NCI-H187 treated with DMSO at 0.1 percent for 48 hours (cell line): ENCODE results near the gene GLT1D1.
"Not testable (repeated sequence)": the region's sequence is repeated elsewhere in the genome, so short reads cannot be mapped to it uniquely, and the experiment has no call there.

Experiments
- DNase-seq: peaks from one replicate; lab custom pipeline; 2025; lab: John Stamatoyannopoulos, UW

Gene GLT1D1

DNA sequence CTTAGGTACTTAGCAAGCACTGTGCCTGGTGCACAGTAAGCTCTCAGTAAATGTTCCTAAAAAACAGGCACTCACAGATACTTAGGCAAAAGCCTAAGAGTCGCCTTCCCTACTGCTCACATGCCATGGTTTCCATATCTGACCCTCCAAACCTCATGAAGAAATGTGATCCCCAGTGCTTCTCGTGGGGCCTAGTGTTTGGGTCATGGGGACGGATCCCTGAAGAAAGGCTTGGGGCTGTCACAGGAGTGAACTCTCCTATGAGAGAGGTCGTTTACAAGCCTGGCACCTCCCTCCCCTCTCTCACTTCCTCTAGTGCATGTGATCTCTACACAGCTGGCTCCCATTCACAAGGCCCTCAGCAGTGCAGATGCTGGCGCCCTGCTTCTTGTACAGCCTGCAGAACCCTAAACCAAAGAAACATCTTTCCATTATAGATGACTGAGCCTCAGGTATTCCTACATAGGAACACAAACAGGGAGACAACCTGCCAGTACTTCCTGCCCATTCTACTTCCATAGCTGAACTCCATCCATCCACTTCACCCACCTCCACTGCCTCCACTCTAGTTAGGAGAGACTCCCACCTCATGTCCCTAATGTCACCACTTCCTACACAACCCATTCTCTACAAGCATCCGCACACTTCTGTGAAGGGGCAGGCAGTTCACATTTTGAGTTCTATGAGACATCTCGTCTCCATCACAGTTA is 32.4 kb upstream of the GLT1D1 start:
- DNase-seq, result no peak

GRCh38 chr12:128823216-128823915 is 29.9 kb upstream of the GLT1D1 start:
- no peak for DNase-seq

DNA sequence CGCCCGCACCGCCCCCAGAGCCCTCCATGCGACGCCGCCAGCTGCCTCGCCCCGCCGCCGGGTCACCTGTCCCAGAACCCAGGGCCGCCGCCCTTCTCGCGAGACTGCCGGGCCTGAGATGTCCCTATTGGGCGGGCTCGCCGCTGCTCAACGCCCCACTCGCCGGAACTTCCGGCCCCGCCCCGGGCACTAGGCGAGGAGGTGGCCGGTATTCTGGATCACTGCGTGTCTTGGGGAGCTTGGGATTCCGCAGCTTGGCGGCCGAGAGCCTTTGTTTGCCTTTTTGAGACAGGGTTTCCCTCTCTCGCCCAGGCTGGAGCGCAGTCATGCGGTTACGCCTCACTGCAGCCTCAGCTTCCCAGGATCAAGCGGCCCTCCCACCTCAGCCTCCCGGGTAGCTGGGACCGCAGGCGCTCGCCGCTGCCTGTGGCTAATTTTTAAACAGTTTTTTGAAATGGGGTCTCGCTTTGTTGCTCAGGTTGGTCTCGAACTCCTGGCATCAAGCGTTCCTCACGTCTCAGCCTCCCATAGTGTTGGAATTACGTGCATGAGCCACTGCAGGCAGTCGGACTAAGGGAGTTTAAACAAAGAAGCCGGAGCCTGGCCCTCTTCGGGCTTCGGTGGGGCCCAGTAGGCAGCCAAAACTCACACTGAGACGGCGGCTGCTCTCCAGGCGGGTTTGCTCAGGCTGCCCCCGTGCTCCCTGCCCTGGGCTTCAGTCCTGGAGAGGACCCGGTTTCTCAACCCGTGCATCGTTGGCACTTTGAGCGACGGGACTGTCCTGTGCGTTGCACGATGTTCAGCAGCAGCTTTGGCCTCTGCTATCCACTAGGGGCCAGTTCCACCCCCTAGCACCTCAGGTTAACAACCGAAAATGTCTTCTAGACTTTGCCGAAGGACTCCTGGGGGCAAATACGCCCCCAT is 29.1 kb upstream of the GLT1D1 start, which contains the start of gene SLC15A4:
Gene SLC15A4 (minus strand): TSS at position 43 of the 924 bp plus-strand sequence. CDS start 15 bp downstream, at position 28.
- DNase-seq, result peak; percentile 69

DNA sequence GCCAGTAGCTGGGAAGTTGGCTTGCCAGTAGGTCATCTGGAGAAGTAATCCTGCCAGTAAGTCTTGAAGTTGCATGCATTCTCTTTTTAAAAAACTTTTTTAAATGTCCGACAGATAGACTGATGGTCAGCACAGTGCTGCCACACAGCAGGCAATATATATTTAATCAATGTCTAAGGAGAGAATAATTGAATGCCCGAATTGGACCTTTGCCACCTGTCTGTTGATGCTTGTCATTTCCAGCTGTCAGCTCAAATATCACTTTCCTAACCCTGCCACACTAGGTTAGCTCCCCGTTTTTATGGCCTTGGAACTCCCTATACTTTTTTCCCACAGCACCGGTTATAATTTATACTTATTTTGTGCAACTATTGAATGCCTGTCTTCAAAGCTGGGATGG is 27.4 kb upstream of the GLT1D1 start:
- DNase-seq, result no peak

DNA sequence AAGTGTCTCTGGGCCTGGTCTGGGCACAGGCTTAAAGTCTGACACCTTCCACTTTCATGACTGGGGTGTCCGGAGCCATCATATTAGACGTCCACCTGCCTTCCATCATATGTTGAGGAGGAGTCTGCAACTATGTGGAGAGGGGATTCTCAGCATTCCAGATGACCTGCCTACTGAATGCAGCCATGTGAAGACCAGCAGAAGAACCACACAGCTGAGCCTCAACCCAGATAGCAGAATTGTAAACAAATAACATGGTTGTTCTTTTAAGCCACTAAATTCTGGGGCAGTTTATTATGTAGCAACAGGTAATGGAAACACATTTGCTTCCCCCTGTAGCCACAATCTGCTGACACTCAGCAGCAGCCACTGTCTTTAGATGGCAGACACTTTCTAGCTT is 25.6 kb upstream of the GLT1D1 start:
- no peak for DNase-seq

GRCh38 chr12:128829861-128830504 is 23.3 kb upstream of the GLT1D1 start:
- no peak for DNase-seq

DNA sequence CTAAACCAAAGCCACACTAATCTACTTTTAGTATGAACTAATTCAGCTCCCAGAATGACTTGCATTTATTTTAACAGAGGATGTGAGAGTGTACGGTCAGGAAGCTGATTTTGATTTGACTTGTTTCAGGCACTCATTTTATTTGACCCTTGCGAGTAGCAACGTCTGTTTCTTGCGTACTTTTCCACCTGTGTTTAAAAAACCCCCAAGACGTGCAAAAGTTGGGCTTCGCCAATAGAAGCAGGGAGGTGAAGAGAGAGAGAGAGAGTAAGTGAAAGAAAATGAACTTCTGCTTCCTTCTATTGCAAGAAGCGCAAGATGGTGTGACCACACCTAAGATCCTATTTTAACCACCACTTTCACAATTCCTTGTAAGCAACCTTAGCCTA is 22.8 kb upstream of the GLT1D1 start:
- no peak for DNase-seq

GRCh38 chr12:128833418-128833817 is 19.9 kb upstream of the GLT1D1 start:
- DNase-seq, result no peak

DNA sequence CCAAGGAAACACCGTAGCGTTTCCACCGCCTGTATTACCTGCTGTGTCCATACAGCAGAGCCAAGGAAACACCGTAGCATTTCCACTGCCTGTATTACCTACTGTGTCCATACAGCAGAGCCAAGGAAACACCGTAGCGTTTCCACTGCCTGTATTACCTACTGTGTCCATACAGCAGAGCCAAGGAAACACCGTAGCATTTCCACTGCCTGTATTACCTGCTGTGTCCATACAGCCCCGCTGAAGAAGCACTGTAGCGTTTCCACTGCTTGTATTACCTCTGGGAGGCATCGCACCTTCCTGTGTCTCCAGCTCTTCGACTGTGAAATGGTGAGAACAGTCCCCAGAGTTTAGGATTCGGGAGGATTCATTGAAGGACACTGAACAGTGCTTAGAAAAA is 13.4 kb upstream of the GLT1D1 start:
- not testable (repeated sequence) for DNase-seq

GRCh38 chr12:128840862-128841468 is 12.3 kb upstream of the GLT1D1 start:
- no peak for DNase-seq

DNA sequence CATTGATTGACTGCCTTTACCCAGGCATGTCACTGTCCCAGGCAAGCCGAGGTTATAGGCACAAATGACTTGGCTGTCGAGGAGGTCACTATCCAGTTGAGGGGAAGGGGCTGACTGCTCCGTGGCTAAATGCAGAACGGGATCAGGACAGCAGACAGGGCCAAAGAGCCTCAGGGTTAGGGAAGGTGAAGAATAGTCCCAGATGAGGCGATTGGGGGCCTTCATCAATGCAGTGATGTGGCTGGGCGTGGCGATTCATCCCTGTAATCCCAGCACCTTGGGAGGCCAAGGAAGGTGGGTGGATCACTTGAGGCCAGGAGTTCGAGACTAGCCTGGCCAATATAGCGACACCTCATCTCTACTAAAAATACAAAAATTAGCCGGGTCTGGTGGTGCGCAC is 10.7 kb upstream of the GLT1D1 start:
- DNase-seq, result no peak

GRCh38 chr12:128843538-128843937 is 9.7 kb upstream of the GLT1D1 start:
- DNase-seq, result no peak

GRCh38 chr12:128844031-128844635 is 9.1 kb upstream of the GLT1D1 start:
- no peak for DNase-seq

DNA sequence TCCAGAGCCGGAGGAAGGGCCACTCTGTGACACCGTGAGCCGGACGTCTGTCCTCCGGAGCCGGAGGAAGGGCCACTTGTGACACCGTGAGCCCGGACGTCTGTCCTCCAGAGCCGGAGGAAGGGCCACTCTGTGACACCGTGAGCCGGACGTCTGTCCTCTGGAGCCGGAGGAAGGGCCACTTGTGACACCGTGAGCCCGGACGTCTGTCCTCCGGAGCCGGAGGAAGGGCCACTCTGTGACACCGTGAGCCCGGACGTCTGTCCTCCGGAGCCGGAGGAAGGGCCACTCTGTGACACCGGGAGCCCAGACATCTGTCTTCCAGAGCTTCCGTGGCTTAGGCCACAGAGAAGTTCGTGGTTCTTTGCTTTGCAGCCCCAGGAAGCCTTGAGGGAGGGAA is 6.6 kb upstream of the GLT1D1 start:
- not testable (repeated sequence) for DNase-seq

DNA sequence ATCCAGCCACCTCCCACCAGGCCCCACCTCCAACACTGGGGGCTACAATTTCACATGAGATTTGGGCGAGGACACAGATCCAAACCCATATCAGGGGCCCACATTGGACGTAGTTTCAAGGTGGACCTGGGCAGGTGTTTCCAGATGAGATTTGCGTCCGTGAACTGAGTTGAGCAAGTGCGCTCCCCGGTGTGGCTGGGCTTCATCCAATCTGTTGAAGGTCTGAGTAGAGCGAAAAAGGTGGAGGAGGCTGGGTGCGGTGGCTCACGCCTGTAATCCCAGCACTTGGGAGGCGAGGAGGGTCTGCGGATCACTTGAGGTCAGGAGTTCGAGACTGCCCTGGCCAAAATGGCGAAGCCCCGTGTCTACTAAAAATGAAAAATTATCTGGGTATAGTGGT is 4.9 kb upstream of the GLT1D1 start:
- no peak for DNase-seq

DNA sequence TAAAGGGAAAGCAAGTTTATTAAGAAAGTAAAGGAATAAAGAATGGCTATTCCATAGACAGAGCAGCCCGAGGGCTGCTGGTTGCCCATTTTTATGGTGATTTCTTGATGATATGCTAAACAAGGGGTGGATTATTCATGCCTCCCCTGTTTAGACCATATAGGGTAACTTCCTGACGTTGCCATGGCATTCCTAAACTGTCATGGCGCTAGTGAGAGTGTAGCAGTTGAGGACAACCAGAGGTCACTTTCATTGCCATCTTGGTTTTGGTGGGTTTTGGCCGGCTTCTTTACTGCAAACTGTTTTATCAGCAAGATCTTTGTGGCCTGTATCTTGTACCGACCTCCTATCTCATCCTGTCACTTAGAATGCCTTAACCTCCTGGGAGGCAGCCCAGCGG is 3.5 kb upstream of the GLT1D1 start:
- DNase-seq, result not testable (repeated sequence)

- DNase-seq, result no peak
Measured at GRCh38 chr12:128850400-128850799, 2.9 kb upstream of the GLT1D1 start.

GRCh38 chr12:128851429-128851828 is 1.8 kb upstream of the GLT1D1 start:
- not testable (repeated sequence) for DNase-seq

GRCh38 chr12:128852026-128852698 is 1.1 kb upstream of the GLT1D1 start:
- no peak for DNase-seq

GRCh38 chr12:128853600-128854197 is 421 bp downstream of the GLT1D1 start:
- no peak for DNase-seq
